Ovary (tissue), 3 donors: ENCODE results near the gene BBOF1.

Experiments used
- EP300 ChIP-seq: sonication (generic); formaldehyde crosslinking; IDR thresholded peaks from one replicate; pipeline ENCODE4 v1.6.1; 2017; ENCODE audit warnings: antibody characterized with exemption
- POLR2A ChIP-seq: fragments of 450-650 bp; IDR thresholded peaks from one replicate; pipeline ENCODE4 v1.6.1; 2017; ENCODE audit warnings: antibody characterized with exemption, mild to moderate bottlenecking, moderate library complexity
- TF ChIP-seq, protein P1 (sequence below), 3 donors: fragments of 450-650 bp in 2 of 3; fragments of 200-600 bp in 1 of 3; IDR thresholded peaks; one replicate each; pipeline versions ENCODE4 v1.5.1 to v1.8.0; 2016 to 2022; ENCODE audit warnings: antibody characterized with exemption in 3 of 3, mild to moderate bottlenecking in 1 of 3
- donor health status: DM: no; HTN: no; CAD: no.

DNA sequence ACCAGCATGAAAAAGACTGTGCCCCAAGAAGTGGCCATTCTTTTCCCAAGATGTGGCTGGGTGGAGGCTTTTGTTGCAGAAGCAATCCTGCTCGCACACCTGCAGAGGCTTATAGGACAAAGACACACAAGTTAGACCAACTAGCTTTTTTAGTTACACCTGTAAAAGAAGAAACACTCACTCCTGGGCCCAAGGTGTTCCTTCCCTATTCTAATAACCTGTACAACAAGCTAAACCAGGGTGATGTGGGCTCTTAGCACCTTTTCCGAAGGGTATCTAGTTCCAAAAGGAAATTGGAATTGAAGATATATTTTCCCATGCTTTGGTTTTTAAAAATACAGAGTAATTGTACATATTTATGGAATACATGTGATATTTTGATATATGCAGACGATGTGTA is 31.1 kb upstream of the BBOF1 start:
- TF ChIP-seq, protein P1, sequence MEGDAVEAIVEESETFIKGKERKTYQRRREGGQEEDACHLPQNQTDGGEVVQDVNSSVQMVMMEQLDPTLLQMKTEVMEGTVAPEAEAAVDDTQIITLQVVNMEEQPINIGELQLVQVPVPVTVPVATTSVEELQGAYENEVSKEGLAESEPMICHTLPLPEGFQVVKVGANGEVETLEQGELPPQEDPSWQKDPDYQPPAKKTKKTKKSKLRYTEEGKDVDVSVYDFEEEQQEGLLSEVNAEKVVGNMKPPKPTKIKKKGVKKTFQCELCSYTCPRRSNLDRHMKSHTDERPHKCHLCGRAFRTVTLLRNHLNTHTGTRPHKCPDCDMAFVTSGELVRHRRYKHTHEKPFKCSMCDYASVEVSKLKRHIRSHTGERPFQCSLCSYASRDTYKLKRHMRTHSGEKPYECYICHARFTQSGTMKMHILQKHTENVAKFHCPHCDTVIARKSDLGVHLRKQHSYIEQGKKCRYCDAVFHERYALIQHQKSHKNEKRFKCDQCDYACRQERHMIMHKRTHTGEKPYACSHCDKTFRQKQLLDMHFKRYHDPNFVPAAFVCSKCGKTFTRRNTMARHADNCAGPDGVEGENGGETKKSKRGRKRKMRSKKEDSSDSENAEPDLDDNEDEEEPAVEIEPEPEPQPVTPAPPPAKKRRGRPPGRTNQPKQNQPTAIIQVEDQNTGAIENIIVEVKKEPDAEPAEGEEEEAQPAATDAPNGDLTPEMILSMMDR (IDR thresholded peaks at IDR 0.05), result no peak
- TF ChIP-seq POLR2A, result no peak
- TF ChIP-seq EP300, result no peak
